Islet precursor cell (in vitro differentiated cells): ENCODE measurements around the gene RPS25.
A peak's percentile ranks its signal among the peaks of the same experiment; 100 is the strongest.
"Not testable (repeated sequence)": the region's sequence is repeated elsewhere in the genome, so short reads cannot be mapped to it uniquely, and the experiment has no call there.

Source experiments
- DNase-seq: peaks from one replicate; pipeline ENCODE4 v3.0.0-alpha.2; 2018

Gene RPS25

GRCh38 chr11:119018074-119018938 is at the start of gene RPS25, which contains the start of gene TRAPPC4:
Gene RPS25, minus strand, starts transcription at chr11:119018343. Its CDS starts 59 bp downstream, at chr11:119018284.
Gene TRAPPC4, plus strand, starts transcription at chr11:119018766. Its CDS starts 30 bp downstream, at chr11:119018796.
- peak; percentile 98 for DNase-seq

DNA sequence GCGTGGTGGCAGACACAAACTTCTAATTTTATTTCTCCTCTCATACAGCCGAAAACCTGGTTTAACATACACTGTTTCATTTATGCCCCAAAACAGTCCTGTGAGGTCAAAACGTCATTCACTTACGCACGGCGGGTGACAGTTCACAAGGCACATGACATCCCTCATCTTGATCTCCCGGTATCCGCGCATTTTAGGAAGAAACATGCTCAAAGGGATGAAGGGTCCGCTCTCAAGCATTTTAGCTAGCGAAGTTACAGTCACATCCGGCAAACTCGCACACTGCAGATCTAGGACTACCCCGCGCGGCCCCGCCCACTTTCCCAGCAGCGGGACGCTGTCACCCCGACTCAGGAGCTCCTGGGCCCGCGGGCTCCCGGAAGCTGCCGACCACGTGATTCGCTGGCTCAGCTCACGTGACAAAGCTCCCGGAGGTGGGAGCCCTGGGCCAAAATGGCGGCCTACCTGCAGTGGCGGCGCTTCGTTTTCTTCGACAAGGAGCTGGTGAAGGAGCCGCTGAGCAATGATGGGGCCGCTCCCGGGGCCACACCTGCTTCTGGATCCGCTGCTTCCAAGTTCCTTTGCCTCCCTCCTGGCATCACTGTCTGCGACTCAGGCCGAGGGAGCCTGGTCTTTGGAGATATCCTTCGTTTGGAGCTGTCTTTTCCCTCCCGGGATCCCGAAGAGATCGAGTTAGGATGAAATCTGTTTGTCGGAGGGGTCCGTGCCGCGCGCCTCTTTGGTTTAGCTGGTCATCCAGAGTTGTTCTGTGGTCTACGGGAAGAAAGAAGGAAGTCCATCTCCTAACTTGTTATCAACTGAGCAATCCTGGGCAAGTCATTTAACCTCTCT is 49.5 kb upstream of the RPS25 start, which contains the start of gene VPS11:
Gene VPS11 (plus strand): TSS at position 448 of the 852 bp plus-strand sequence. CDS start 6 bp downstream, at position 454.
- DNase-seq, result peak; percentile 98

DNA sequence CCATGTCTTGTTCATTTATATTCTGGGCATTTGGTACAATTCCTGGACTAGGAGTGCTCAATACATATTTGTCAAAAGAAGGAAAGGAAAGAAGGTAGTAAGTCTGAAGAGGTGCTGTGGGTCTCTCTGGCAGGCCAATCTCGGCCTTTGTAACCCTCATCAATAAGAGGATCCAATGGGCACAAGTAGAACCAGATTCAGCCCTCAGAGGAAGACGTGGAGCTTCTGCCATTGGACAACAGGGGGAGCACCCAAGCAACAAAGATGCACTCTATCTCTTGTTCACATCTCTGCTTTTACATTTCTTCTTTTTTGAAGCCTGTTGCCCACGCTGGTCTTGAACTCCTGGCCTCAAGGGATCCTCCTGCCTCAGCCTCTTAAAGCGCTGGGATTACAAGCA is 47.2 kb upstream of the RPS25 start:
- DNase-seq, result no peak

DNA sequence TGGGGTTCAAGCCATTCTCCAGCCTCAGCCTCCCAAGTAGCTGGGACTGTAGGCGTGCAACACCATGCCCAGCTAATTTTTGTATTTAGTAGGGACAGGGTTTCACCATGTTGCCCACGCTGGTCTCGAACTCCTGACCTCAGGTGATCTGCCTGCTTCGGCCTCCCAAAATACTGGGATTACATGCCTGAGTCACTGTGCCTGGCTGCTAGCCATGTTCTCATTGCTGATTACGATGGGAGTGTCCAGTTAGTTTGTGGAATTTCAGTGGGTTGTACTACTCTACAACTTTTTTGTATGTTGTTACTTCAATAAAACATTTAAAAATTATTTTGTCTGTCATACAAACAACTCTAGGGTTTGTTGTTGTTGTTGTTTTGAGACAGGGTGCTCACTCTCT is 44.6 kb upstream of the RPS25 start:
- DNase-seq, result no peak

- DNase-seq, result no peak
These were observed 43.1 kb upstream of the RPS25 start for GRCh38 chr11:119061256-119061655.

- DNase-seq, result not testable (repeated sequence)
These were observed 41.0 kb upstream of the RPS25 start for GRCh38 chr11:119059128-119059527.

DNA sequence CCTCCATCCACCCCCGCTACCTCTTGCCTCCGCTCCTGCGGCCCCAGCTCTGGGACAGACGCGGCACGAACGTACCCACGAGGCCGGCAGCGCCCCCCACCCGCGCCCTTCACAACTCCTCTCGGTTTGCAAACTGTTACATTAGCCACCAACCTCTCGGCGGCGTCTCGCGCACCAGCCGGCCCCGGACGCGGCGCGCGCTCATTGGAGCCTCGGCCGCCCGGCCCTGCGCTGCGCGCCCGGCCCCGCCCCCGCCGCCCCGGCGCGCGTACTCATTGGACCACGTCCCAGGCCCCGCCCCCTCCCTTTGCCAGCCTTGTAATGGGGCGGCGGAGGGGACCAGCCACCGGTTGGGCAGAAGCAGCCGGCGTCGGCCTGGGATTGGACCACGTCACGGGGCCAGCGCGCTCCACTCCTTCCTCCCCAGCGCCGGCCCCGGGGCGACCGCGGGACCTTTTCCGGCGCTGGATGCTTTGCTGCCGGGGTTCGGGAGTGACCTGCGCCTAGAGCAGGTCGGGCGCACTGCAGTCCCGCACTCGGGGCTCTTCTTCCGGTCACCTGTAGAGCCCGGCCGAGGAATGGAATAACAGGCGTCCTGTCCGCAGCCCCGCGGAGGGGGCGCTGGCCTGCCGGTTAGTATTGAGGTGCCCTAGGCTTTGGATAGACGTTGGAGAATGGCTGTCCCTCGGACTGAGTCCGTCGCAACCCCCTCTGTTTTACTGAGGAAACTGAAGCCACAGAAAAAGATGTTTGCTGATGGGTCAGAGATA is 39.0 kb upstream of the RPS25 start, which contains the start of gene HYOU1:
Gene HYOU1 (minus strand): TSS at position 206 of the 770 bp plus-strand sequence. CDS start 1,045 bp downstream, outside the sequence.
- peak; percentile 99 for DNase-seq

DNA sequence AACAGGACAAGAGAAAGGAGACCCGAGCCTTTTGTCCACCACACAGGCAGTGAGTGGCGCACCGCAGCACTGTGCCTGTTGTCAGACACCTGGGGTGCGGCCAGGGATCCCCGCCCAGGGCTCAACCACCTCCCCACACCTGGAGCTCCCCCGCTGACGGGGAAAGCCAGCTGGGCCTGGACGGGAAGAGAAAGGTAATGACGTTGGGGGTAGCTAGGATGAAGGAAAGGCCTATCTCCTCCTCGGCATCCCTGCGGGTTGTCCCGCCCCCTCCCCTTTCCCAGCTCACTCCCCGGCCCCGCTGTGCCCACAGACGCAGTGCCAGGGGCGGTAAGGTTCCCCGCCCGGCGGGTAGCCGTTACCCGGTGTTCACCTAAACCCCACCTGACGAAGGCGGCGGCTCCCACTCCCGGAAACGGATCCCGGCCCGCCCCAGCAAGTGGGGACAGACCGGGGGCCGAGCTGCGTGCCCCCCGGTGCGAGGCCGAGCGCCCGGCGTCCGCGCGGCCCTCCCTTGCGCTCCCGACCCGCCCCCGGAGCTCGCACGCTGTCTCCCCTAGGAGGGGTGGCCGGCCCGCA is 38.4 kb upstream of the RPS25 start:
- peak; percentile 72 for DNase-seq

GRCh38 chr11:119055901-119056300 is 37.8 kb upstream of the RPS25 start:
- DNase-seq, result no peak

- no peak for DNase-seq
These were observed 36.3 kb upstream of the RPS25 start for GRCh38 chr11:119054418-119054817.

- no peak for DNase-seq
These were observed 34.1 kb upstream of the RPS25 start for GRCh38 chr11:119052163-119052814.

DNA sequence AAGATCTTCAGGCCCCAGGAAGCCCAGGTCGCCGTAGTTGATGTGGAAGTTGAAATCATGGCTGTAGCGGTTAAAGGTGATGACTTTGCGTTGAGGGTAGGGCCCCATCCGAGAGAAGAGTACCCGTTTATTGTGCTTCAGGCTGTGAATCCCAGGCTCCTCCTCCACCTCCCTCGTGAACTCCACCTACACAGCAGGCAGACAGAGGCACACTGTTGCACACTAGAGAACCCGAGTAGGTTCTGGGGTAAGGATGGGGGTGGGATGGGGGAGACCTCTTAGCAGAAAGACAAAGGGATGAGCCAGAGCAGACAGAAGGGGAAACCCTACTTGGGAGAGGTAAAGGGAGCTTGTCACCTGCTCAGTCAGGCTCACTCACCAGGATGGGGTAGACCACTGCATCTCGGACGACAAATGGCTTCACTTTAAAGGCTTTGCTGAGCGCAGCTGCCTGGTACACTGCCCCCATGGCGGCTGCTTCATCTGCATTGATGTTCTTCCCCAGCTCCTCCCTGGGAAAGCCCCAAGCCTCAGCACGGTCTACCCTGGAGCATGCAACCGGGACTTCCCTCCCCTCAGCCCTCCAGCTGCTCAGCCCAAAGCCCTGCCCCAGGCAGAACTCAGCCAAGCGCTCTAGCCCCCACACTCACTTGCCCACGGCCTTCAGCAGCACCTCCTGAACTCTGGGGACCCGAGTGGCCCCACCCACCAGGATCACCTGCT is 33.5 kb upstream of the RPS25 start:
- DNase-seq, result no peak

DNA sequence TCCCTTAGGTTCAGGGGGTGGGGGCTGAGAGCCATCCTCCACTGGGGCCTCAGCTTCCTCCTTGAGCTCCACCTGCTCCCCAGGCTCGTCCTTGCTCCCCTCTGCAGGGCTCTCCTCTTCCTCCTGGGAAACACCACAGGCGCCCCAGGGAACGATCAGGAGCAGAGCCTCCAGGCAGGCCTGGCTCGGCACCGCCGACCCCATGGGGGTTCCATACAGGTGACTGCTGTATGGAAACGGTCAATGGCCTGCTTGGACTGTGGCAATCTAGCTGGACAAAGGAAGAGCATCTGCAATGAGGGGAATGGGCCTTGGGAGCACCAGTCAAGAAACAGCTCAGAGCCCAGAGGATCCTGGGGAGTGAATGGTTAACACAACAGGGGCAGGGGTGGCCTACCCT is 30.9 kb upstream of the RPS25 start:
- no peak for DNase-seq

- no peak for DNase-seq
These were observed 30.5 kb upstream of the RPS25 start for GRCh38 chr11:119048644-119049043.

DNA sequence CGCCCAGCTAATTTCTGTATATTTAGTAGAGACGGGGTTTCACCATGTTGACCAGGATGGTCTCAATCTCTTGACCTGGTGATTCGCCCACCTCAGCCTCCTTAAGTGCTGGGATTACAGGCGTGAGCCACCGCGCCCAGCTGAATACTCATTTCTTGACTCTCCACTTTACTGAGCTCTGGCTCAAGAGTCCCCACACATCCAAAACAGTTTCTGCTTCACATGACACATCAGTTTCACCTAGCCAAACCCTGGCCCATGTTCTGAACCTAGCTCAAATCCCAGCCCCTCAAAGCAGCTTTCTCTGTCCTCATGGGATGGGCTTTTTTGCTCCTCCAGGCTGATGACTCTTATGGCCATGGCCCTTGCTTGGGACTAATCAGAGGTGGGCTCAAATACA is 29.1 kb upstream of the RPS25 start:
- DNase-seq, result no peak

- DNase-seq, result no peak
These were observed 28.3 kb upstream of the RPS25 start for GRCh38 chr11:119046489-119046888.

GRCh38 chr11:119044708-119045107 is 26.6 kb upstream of the RPS25 start:
- no peak for DNase-seq

DNA sequence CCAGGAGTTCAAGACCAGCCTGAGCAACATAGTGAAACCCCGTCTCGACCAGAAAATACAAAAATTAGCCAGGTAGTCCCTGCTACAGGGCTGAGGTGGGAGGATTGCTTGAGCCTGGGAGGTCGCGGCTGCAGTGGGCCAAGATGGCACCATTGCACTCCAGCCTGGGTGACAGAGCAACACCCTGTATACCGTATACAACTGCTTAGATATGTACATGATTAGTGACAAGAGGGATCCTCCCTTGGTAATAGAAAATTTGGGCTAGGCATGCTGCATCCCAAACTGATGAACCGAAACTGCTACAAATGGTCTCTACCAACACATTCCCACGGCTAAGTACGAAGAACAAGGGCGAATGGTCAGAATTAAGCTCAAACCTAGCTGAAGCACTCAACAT is 24.8 kb upstream of the RPS25 start:
- no peak for DNase-seq

DNA sequence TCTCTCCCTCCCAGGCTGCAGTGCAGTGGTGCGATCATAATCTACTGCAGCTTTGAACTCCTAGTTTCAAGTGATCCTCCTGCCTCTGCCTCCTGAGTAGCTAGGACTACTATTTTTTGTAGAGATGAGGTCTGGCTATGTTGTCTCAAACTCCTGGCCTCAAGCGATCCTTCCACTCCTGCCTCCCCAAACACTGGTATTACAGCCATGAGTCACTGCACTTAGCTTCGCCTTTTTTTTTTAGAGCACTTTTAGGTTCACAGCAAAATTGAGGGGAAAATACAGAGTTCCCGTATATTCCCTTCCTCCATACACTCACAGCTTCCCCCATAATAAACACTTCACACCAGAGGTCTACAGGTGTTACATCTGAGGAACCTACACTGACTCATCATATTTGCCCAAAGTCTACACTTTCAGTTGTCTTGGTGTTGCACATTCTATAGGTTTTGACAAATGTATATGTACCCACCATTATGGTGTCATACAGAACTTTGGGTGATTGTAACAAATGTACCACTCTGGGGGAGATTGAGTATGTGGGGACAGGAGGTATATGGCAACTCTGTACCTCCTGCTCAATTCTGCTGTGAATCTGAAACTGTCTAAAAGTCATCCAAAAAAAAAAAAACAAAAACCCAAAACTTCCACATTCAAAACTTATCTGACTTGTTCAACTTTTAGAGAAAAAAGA is 23.8 kb upstream of the RPS25 start:
- DNase-seq, result no peak

DNA sequence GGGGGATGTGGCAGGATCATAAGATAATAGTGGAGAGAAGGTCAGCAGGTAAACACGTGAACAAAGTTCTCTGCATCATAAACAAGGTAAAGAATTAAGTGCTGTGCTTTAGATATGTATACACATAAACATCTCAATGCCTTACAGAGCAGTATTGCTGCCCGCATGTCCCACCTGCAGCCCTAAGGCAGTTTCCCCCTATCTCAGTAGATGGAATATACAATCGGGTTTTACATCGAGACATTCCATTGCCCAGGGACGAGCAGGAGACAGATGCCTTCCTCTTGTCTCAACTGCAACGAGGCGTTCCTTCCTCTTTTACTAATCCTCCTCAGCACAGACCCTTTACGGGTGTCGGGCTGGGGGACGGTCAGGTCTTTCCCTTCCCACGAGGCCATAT is 21.3 kb upstream of the RPS25 start:
- DNase-seq, result not testable (repeated sequence)
